ENCODE data around the gene SCRN1.

The SCRN1 gene

DNA sequence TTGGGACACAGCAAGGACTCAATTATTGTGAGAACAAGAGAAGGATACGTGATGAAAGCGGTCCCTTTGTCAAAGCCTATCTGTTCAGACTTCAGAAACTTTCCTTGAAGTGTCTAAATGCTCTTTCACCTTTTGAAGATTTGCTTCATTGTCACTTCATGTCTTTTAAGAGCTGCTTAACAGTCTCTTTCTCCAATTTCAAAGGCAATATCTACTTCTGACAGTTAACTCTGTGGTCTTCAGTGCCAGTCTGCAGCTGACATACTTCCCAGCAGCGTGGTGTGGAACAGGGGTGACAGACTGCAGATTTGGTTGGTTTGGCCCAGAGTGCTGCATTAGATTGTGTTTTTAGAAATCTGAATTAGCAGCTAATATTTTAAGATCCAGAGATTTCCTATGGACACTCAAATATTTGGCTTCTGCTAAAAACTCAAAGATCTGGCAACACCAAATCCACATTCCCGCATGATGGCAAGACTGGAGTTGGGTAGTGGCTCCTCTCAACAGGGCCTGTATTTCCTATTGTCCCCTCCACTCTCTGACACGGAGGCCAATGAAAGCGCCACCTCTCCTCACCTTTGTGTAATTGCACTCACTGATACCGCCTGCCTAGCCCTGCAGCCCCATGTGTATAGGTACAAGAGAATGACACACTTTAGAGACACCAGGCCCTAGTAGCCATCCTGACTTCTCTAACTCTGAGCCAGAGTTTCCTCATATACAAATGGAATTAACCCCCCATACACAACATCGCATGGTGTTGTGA, 11.5 kb downstream of the SCRN1 start:
- TF ChIP-seq POLR2AphosphoS5 (IDR thresholded peaks at IDR 0.05; ENCODE audit: low read depth, low read length) (no peak), FOXP2 (optimal IDR thresholded peaks at IDR 0.05; ENCODE audit: borderline replicate concordance, extremely low read depth, extremely low read length, insufficient read depth) (no peak), REST (IDR thresholded peaks at IDR 0.05; ENCODE audit: insufficient read depth in 1 of 2, low read depth in 2 of 2, low read length in 2 of 2) (no peak), SIN3A (IDR thresholded peaks at IDR 0.05; ENCODE audit: borderline replicate concordance, insufficient read depth, low read length) (no peak), TAF1 (IDR thresholded peaks at IDR 0.05; ENCODE audit: borderline replicate concordance, insufficient read depth, low read length) (no peak)

GRCh38 chr7:29976673-29977415, 12.8 kb downstream of the SCRN1 start:
- TF ChIP-seq FOXP2 (optimal IDR thresholded peaks at IDR 0.05; ENCODE audit: borderline replicate concordance, extremely low read depth, extremely low read length, insufficient read depth) (no peak), TAF1 (IDR thresholded peaks at IDR 0.05; ENCODE audit: borderline replicate concordance, insufficient read depth, low read length) (no peak), POLR2AphosphoS5 (IDR thresholded peaks at IDR 0.05; ENCODE audit: low read depth, low read length) (no peak), SIN3A (IDR thresholded peaks at IDR 0.05; ENCODE audit: borderline replicate concordance, insufficient read depth, low read length) (no peak), REST (IDR thresholded peaks at IDR 0.05; ENCODE audit: insufficient read depth in 1 of 2, low read depth in 2 of 2, low read length in 2 of 2) (no peak)

DNA sequence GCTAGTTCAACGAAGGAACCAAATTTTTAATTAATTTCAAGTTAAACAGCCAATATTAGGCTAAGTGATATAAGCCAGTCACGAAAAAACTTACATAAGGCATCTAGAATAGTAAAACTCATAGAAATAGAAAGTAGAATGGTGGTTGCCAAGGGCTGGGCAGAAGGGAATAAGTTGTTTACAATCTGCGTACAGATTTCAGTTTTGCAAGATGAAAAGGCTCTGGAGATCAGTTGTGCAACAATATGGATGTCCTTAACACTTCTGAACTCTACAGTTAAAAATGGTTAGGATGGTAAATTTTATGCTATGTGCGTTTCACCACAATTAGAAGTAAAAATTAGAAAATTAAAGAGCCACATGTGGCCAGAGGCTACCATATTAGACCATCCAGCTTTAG, 13.3 kb downstream of the SCRN1 start:
- TF ChIP-seq REST (IDR thresholded peaks at IDR 0.05; ENCODE audit: insufficient read depth in 1 of 2, low read depth in 2 of 2, low read length in 2 of 2) (no peak), POLR2AphosphoS5 (IDR thresholded peaks at IDR 0.05; ENCODE audit: low read depth, low read length) (no peak), TAF1 (IDR thresholded peaks at IDR 0.05; ENCODE audit: borderline replicate concordance, insufficient read depth, low read length) (no peak), SIN3A (IDR thresholded peaks at IDR 0.05; ENCODE audit: borderline replicate concordance, insufficient read depth, low read length) (no peak)

- TF ChIP-seq POLR2AphosphoS5 (IDR thresholded peaks at IDR 0.05; ENCODE audit: low read depth, low read length) (no peak), TAF1 (IDR thresholded peaks at IDR 0.05; ENCODE audit: borderline replicate concordance, insufficient read depth, low read length) (no peak)
Measured at GRCh38 chr7:29975561-29975960, 14.0 kb downstream of the SCRN1 start.

GRCh38 chr7:29974286-29974685, 15.3 kb downstream of the SCRN1 start:
- TF ChIP-seq POLR2AphosphoS5 (IDR thresholded peaks at IDR 0.05; ENCODE audit: low read depth, low read length) (no peak), FOXP2 (optimal IDR thresholded peaks at IDR 0.05; ENCODE audit: borderline replicate concordance, extremely low read depth, extremely low read length, insufficient read depth) (no peak), TAF1 (IDR thresholded peaks at IDR 0.05; ENCODE audit: borderline replicate concordance, insufficient read depth, low read length) (no peak), SIN3A (IDR thresholded peaks at IDR 0.05; ENCODE audit: borderline replicate concordance, insufficient read depth, low read length) (no peak), REST (IDR thresholded peaks at IDR 0.05; ENCODE audit: insufficient read depth in 1 of 2, low read depth in 2 of 2, low read length in 2 of 2) (no peak)
